ENCODE results near the gene KIF18A. TPM values are rescaled to one million over a fixed set of nuclear protein-coding genes. Genes with fewer than 3 reads are reported as not detected.
"Not testable (repeated sequence)": the region's sequence is repeated elsewhere in the genome, so short reads cannot be mapped to it uniquely, and the experiment has no call there.

KIF18A gene
- total RNA-seq, 1 experiment from 2014 or later = 20.6 TPM

- H3K9me3 Mint-ChIP-seq = no peaks in the 10 kb centered on the region
- H3K4me1 Mint-ChIP-seq = peaks cover 18% of the 10 kb centered on the region
- TF ChIP-seq FOXP4 (CRISPR knock-in tag; IDR thresholded peaks at IDR 0.05) = no peak
- no peak for TF ChIP-seq ETV6 (CRISPR knock-in tag; IDR thresholded peaks at IDR 0.05)
- TF ChIP-seq FOXK1 (CRISPR knock-in tag; IDR thresholded peaks at IDR 0.05) = no peak
- no peak for TF ChIP-seq HMGA2 (CRISPR knock-in tag; IDR thresholded peaks at IDR 0.05)
- no peak for TF ChIP-seq ERG (CRISPR knock-in tag; IDR thresholded peaks at IDR 0.05)
- no peak for TF ChIP-seq AFF4 (CRISPR knock-in tag; IDR thresholded peaks at IDR 0.05; ENCODE audit: borderline replicate concordance)
- no peaks in the 10 kb centered on the region for H3K27me3 Mint-ChIP-seq (ENCODE audit: low read depth)
- H3K27ac Mint-ChIP-seq = no peak overlapping the region
- DNase-seq (ENCODE audit: low spot score) = no peak
- no peak for ATAC-seq
- no peak overlapping the region for H3K4me3 Mint-ChIP-seq
- CTCF ChIA-PET = no interaction called here
- H3K36me3 Mint-ChIP-seq = no peaks in the 10 kb centered on the region
- POLR2A ChIA-PET = no interaction called here
Observed at GRCh38 chr11:28104425-28104824, 3.5 kb downstream of the KIF18A start.

- H3K27ac Mint-ChIP-seq; H3K36me3 Mint-ChIP-seq; ATAC-seq; DNase-seq (ENCODE audit: low spot score); H3K27me3 Mint-ChIP-seq (ENCODE audit: low read depth); H3K9me3 Mint-ChIP-seq; H3K4me3 Mint-ChIP-seq; CTCF ChIA-PET; POLR2A ChIA-PET; H3K4me1 Mint-ChIP-seq: not testable (repeated sequence)
Observed at GRCh38 chr11:28102300-28102699, 5.7 kb downstream of the KIF18A start.

GRCh38 chr11:28100665-28101064 lies 7.3 kb downstream of the KIF18A start:
- Mint-ChIP-seq H3K27me3 (ENCODE audit: low read depth) (no peaks in the 10 kb centered on the region), H3K27ac (no peak overlapping the region), H3K4me1 (no peaks in the 10 kb centered on the region), H3K9me3 (no peaks in the 10 kb centered on the region), H3K36me3 (peaks cover 3% of the 10 kb centered on the region), H3K4me3 (no peak overlapping the region)
- ATAC-seq (no peak), DNase-seq (ENCODE audit: low spot score) (no peak)
- ChIA-PET CTCF (no interaction called here), POLR2A (no interaction called here)
- TF ChIP-seq ZMAT4 (CRISPR knock-in tag; IDR thresholded peaks at IDR 0.05) (no peak), USF1 (CRISPR knock-in tag; IDR thresholded peaks at IDR 0.05) (no peak), TP53 (CRISPR knock-in tag; IDR thresholded peaks at IDR 0.05) (no peak), ATF2 (CRISPR knock-in tag; IDR thresholded peaks at IDR 0.05; ENCODE audit: borderline replicate concordance, low read depth) (no peak), MXD4 (CRISPR knock-in tag; IDR thresholded peaks at IDR 0.05; ENCODE audit: borderline replicate concordance) (no peak), ETV6 (CRISPR knock-in tag; IDR thresholded peaks at IDR 0.05) (no peak), ARID4B (CRISPR knock-in tag; IDR thresholded peaks at IDR 0.05; ENCODE audit: borderline replicate concordance) (no peak), FOXP4 (CRISPR knock-in tag; IDR thresholded peaks at IDR 0.05) (no peak)
